Gastrocnemius medialis (tissue), 4 donors: ENCODE measurements around the gene SAMD9L.

Source experiments
- POLR2A ChIP-seq, 2 donors: fragments of 450-650 bp; IDR thresholded peaks; one replicate each; pipeline ENCODE4 v1.6.1; 2017; ENCODE audit warnings: antibody characterized with exemption in 2 of 2, mild to moderate bottlenecking in 2 of 2, moderate library complexity in 2 of 2
- TF ChIP-seq, protein P1 (sequence below), 5 experiments: fragments of 450-650 bp in 3 of 5; fragments of 200-600 bp in 2 of 5; sonication (generic) in 2 of 5; IDR thresholded peaks in 4 of 5; conservative IDR thresholded peaks in 1 of 5; 1 replicate in 4 of 5; 2 replicates in 1 of 5; pipeline ENCODE4 v1.5.1; 2016 to 2019; ENCODE audit warnings: antibody characterized with exemption in 5 of 5, mild to moderate bottlenecking in 3 of 5, moderate library complexity in 3 of 5

DNA sequence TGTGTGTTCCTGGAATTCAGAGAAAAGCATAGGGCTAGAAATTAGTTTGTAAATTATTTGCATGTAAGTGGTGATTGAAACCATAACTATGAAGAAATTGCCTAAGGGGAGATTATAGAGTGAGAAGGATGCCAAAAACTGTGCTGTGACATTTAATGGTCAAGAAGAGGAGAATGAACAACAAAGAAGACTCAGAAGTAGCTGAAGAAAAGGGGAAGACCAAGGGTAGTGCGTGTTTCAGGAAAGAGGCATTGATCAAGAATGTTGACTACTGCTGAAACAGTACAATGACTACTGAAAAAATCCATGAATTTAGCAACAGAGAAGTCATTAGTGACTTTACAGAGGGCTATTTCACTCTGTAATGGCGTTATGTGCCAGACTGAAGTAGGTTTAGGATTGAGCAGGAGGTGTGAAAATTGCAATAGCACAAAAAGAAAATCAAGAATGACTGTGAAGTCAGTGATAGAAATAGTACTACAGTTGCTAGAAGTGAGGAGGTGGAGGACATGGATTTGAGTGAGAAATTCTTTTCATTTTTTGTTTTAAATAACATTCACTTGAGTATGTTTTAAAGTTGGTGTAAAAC is 28.9 kb upstream of the SAMD9L start:
- TF ChIP-seq POLR2A (IDR thresholded peaks at IDR 0.05): no peak
- TF ChIP-seq, protein P1, sequence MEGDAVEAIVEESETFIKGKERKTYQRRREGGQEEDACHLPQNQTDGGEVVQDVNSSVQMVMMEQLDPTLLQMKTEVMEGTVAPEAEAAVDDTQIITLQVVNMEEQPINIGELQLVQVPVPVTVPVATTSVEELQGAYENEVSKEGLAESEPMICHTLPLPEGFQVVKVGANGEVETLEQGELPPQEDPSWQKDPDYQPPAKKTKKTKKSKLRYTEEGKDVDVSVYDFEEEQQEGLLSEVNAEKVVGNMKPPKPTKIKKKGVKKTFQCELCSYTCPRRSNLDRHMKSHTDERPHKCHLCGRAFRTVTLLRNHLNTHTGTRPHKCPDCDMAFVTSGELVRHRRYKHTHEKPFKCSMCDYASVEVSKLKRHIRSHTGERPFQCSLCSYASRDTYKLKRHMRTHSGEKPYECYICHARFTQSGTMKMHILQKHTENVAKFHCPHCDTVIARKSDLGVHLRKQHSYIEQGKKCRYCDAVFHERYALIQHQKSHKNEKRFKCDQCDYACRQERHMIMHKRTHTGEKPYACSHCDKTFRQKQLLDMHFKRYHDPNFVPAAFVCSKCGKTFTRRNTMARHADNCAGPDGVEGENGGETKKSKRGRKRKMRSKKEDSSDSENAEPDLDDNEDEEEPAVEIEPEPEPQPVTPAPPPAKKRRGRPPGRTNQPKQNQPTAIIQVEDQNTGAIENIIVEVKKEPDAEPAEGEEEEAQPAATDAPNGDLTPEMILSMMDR (IDR thresholded peaks at IDR 0.05 in 4 of 5, conservative IDR thresholded peaks at IDR 0.05 in 1 of 5): no peak
